ENCODE results near the gene RASAL1. TPM values are rescaled to one million over a fixed set of nuclear protein-coding genes. Genes with fewer than 3 reads are reported as not detected.
A peak's percentile ranks its signal among the peaks of the same experiment; 100 is the strongest.

The RASAL1 gene
- total RNA-seq, 1 donor from 2014 or later = 53.1 TPM

- no peak for ATAC-seq
These were observed 63.4 kb downstream of the RASAL1 start for GRCh38 chr12:113072136-113072535.

GRCh38 chr12:113071135-113072112, 64.1 kb downstream of the RASAL1 start:
- ATAC-seq = no peak

DNA sequence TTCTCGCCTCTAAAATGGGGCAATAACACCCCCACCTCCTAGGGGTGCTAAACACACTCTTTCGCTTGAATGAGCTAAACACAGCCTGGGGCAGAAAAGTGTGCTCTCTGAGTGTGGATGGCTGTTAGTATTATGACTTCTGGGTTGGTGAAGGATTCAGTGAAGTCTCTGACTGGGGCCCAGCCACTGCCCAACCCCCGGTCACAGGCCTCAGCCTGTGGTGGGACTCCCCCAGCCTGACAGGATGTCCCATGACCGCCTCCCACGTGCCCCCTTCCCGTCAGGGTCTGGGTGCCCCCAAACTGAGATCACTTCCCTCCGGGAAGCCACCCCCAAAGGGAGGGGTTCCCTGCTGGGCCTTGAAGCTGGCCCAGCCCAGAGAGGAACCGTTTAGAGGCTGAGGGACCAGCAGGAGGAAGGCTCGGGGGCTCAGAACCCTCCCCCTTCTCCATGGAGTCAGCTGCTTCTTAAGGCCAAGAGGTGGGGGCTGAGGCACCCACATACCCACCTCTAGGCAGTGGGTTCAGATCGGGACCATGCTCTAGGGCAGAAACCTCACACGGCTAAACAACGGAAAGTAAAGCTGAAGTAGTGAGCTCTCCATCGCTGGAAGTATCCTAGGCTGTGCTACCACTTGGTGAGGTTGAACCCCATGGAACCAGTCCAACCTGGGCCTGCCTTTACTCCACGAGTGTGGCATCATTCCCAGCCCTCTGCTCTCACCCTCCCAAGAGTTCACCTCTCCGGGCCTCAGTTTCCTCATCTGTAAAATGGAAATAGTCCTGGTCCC, 65.2 kb downstream of the RASAL1 start:
- ATAC-seq = peak; percentile 42

GRCh38 chr12:113069751-113070116, 65.8 kb downstream of the RASAL1 start:
- no peak for ATAC-seq

GRCh38 chr12:113069149-113069548, 66.4 kb downstream of the RASAL1 start:
- no peak for ATAC-seq

GRCh38 chr12:113067987-113068935, 67.3 kb downstream of the RASAL1 start:
- no peak for ATAC-seq

- ATAC-seq = no peak
These were observed 68.7 kb downstream of the RASAL1 start for GRCh38 chr12:113066813-113067400.

GRCh38 chr12:113065126-113066007, 70.2 kb downstream of the RASAL1 start:
- no peak for ATAC-seq

DNA sequence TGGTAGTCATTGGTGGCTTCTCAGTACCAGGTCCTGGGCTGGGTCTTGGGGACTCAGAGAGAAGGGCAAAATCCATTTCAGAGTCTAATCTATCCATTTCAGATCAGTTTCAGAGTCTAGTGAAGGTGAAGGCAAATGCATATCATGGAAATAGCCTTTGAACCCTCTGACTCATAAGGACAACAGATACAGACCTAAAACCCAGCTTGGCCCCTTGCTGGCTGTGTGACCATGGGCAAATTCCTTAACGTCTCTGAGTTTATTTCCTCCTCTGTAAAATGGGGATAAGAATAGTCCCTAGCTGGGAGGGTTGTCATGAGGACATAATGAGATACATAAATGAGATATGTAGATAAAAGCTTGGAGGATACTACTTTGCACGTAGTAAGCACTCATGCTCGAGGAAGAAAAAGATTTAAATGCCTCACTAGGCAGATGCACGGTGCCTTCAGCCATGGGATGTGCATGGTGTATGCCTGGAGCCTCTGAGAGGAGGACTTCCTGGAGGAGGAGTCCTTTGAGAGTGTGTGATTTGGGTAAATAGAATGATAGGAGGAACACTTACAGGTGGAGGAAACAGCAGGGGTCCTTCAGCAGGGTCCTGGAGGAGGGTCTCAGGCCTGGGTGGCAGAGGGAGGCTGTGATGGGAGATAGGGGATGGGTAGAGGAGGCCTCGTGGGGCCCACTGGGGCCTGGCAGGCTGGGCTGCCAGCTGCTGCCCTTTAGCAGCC, 71.0 kb downstream of the RASAL1 start:
- no peak for ATAC-seq

GRCh38 chr12:113063396-113064350, 71.9 kb downstream of the RASAL1 start:
- ATAC-seq = no peak

DNA sequence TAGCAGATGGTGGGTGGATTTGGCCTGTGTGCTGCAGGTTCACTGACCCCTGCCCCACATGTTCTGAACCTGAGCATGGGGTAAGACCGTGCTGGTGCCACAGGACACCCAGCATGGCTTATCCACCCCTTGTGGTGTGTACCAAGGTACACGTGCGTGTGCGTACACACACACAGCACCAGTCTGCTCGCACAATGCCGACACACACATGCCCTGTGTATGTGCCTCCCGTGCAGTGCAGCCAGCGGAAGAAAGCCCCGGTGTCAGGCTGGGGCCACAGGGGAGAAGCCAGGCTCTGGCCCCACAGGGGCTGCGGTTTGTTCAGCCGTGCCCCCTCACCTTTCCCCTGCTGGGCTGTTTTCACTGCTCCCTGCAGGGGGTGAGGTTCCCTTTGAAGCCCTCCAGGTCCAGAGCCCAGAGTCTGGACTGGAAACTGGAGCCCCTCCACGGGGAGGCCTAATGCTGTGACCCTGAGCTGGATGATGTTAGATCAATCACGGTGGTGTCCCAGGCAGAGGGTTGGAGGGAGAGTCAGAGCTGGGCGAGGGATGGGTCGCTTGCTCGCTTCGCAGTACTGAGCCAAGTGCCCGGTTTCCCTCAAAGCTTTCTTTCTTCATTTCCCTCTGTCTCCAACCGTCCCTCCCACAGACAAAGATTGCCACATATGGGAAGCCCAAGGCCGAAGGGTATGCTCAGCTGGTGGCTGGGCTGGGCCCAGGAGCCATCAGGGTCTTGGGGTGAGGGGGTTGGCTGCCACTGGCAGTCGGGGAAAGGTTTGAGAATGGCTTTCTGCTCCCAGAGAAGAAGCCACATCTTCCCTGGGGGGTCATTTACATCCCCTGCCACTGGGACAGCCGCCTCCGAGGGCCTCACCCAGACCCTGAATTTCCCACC, 72.8 kb downstream of the RASAL1 start:
- no peak for ATAC-seq

GRCh38 chr12:113061061-113061694, 74.4 kb downstream of the RASAL1 start:
- ATAC-seq = no peak

- ATAC-seq = no peak
These were observed 75.1 kb downstream of the RASAL1 start for GRCh38 chr12:113060336-113060960.

DNA sequence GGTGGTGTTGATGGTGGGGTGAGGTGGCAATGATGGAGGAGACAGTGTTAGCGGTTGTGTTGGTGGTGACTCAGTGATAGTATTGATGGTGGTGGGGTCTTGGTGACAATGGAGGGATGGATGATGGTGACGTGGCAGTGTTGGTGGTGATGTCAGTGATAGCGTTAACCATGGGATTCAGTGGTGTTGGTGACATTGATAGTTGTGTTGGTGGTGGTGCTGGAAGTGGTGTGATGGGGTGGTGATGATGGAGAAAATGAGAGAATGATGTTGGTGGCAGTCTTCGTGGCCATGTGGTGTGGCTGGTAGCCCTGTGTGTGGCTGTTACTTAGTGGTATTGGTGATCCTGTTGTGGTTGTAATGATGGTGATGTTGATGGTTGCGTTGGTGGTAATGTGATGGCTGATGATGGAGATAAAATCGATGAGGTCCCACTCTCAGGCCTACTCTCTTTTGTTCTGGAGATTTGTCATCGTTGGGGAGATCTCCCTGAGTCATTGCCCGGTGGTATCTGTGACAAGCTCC, 76.4 kb downstream of the RASAL1 start:
- ATAC-seq = no peak

DNA sequence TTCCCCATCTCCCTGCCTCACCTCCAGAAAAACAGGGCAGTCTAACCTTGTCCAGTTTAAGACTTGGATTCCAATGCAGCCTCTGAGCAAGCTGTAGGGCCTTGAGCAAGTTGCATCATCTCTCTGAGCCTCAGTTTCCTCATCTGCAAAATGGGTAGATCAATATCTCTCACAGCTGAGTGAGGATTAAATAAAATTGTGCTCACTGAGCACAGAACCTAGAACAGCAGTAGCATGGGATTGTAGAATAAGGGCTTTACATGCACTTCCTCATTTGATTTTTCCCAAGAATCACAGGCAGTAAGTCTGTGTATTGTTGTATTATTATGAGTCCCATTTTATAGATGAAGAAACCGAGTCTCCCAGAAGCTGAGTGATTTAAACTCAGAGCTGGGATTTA, 77.0 kb downstream of the RASAL1 start:
- ATAC-seq = no peak
